Mesendoderm (in vitro differentiated cells): ENCODE data around the gene LARP1.
"Not testable (repeated sequence)": the region's sequence is repeated elsewhere in the genome, so short reads cannot be mapped to it uniquely, and the experiment has no call there.

Experiments used
- DNase-seq: peaks from one replicate; pipeline ENCODE4 v3.0.0; 2013
- H2AK5ac ChIP-seq: 2 replicates; pipeline ENCODE4 v1.6.1; 2013; ENCODE audit warnings: low read length, inconsistent platforms
- H2BK120ac ChIP-seq: 2 replicates; pipeline ENCODE4 v1.6.1; 2013; ENCODE audit warnings: low read depth, mild to moderate bottlenecking, low read length, moderate library complexity, mixed read lengths
- H2BK15ac ChIP-seq: replicated peaks from 2 replicates; pipeline ENCODE4 v1.6.1; 2013; ENCODE audit warnings: low read depth, mild to moderate bottlenecking, moderate library complexity
- H2BK5ac ChIP-seq: 2 replicates; pipeline ENCODE4 v1.6.1; 2013; ENCODE audit warnings: low read length, inconsistent platforms
- H3K18ac ChIP-seq: 2 replicates; pipeline ENCODE4 v1.6.1; 2013; ENCODE audit warnings: mild to moderate bottlenecking, low read length, mixed read lengths
- H3K23ac ChIP-seq: one replicate; pipeline ENCODE4 v1.6.1; 2013; ENCODE audit warnings: low read length
- H3K27ac ChIP-seq: 2 replicates; pipeline ENCODE4 v1.5.1; 2013; ENCODE audit warnings: low read depth, mild to moderate bottlenecking, inconsistent platforms, low read length, moderate library complexity
- H3K27me3 ChIP-seq: 2 replicates; pipeline ENCODE4 v1.6.1; 2013; ENCODE audit warnings: low read length, control low read depth, mild to moderate bottlenecking, inconsistent platforms; ENCODE audit not compliant: insufficient read depth, poor library complexity
- H3K36me3 ChIP-seq: 2 replicates; pipeline ENCODE4 v1.6.1; 2013; ENCODE audit warnings: low read length, inconsistent platforms; ENCODE audit not compliant: control insufficient read depth, insufficient read depth
- H3K4ac ChIP-seq: one replicate; pipeline ENCODE4 v1.6.1; 2013; ENCODE audit warnings: low read depth, mild to moderate bottlenecking, low read length, moderate library complexity
- H3K4me1 ChIP-seq: 2 replicates; pipeline ENCODE4 v1.6.1; 2013; ENCODE audit warnings: low read depth, low read length, inconsistent platforms; ENCODE audit not compliant: control insufficient read depth
- H3K4me2 ChIP-seq: 2 replicates; pipeline ENCODE4 v1.6.1; 2013; ENCODE audit warnings: low read length
- H3K4me3 ChIP-seq: 2 replicates; pipeline ENCODE4 v1.5.1; 2013; ENCODE audit warnings: mild to moderate bottlenecking, low read length
- H3K56ac ChIP-seq: one replicate; pipeline ENCODE4 v1.6.1; 2013; ENCODE audit warnings: low read length
- H3K79me1 ChIP-seq: 2 replicates; pipeline ENCODE4 v1.6.1; 2013; ENCODE audit warnings: low read length, inconsistent platforms
- H3K79me2 ChIP-seq: 2 replicates; pipeline ENCODE4 v1.6.1; 2013; ENCODE audit warnings: mild to moderate bottlenecking, low read length; ENCODE audit not compliant: control insufficient read depth, insufficient read depth
- H3K9ac ChIP-seq: 2 replicates; pipeline ENCODE4 v1.6.1; 2013; ENCODE audit warnings: low read length, inconsistent platforms
- H4K5ac ChIP-seq: one replicate; pipeline ENCODE4 v1.6.1; 2013; ENCODE audit warnings: low read length
- H4K8ac ChIP-seq: one replicate; pipeline ENCODE4 v1.6.1; 2013; ENCODE audit warnings: low read depth, mild to moderate bottlenecking, control low read depth, low read length, moderate library complexity
- WGBS: extraction: QIAGEN DNeasy Blood & Tissue Kit; methylation state at CpG from one replicate; pipeline ENCODE4 v1.1.7; 2013; ENCODE audit warnings: low lambda C conversion rate, missing lambda C conversion rate; ENCODE audit not compliant: insufficient coverage; ENCODE audit errors: extremely low coverage; 5-methylcytosine and 5-hydroxymethylcytosine counted together

The LARP1 gene

DNA sequence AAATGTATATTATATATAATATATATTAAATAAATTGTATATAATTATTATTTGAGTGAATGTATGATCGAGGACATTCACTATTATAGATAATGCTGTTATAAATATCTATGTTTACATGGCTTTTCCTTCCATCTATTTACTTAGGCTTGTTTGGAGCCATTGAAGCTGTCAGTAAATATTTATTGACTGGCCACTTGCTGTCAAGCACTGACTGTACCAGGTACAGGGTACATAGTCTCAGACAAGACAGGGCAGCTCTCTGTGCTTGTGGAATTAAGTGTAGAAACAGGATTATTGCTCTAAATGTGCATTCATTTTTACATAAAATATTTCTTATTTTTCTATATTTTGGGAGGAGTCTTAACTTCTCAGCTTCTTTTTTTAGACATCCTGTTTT is 78.9 kb downstream of the LARP1 start:
- H3K23ac ChIP-seq: no peak overlapping the region
- 100% methylated on average over 1 of the region's 1 CpG for WGBS
- no peak overlapping the region for H3K4ac ChIP-seq
- H4K5ac ChIP-seq: no peak overlapping the region
- H3K79me1 ChIP-seq: no peaks in the 10 kb centered on the region
- H3K27me3 ChIP-seq: no peaks in the 10 kb centered on the region
- no peak overlapping the region for H2BK120ac ChIP-seq
- H3K4me3 ChIP-seq: no peak overlapping the region
- no peak overlapping the region for H3K9ac ChIP-seq
- no peak overlapping the region for H3K27ac ChIP-seq
- no peak for DNase-seq
- no peak overlapping the region for H2BK5ac ChIP-seq
- H3K36me3 ChIP-seq: peaks cover 4% of the 10 kb centered on the region
- H2BK15ac ChIP-seq: no peak overlapping the region
- H3K79me2 ChIP-seq: no peaks in the 10 kb centered on the region
- H4K8ac ChIP-seq: no peak overlapping the region
- no peak overlapping the region for H3K18ac ChIP-seq
- peaks cover 4% of the 10 kb centered on the region for H3K4me1 ChIP-seq
- no peak overlapping the region for H3K4me2 ChIP-seq
- no peak overlapping the region for H3K56ac ChIP-seq
- H2AK5ac ChIP-seq: no peak overlapping the region

GRCh38 chr5:154835701-154836052 is 80.5 kb downstream of the LARP1 start:
- not testable (repeated sequence) for H3K9ac ChIP-seq, H3K4me1 ChIP-seq, H3K18ac ChIP-seq, H3K4me3 ChIP-seq, H3K27me3 ChIP-seq, H4K5ac ChIP-seq, H3K36me3 ChIP-seq, H3K79me2 ChIP-seq, H2BK15ac ChIP-seq, H3K79me1 ChIP-seq, H2BK5ac ChIP-seq, H3K4ac ChIP-seq, H3K4me2 ChIP-seq, H3K56ac ChIP-seq, H3K27ac ChIP-seq, H4K8ac ChIP-seq, H3K23ac ChIP-seq, H2AK5ac ChIP-seq, DNase-seq, H2BK120ac ChIP-seq
- no CpG with 5 or more reads among the region's 9 CpGs for WGBS

GRCh38 chr5:154836225-154836624 is 81.0 kb downstream of the LARP1 start:
- Histone ChIP-seq H3K18ac (no peak overlapping the region), H3K4me3 (no peak overlapping the region), H3K27me3 (no peaks in the 10 kb centered on the region), H3K36me3 (peaks cover 2% of the 10 kb centered on the region), H4K5ac (no peak overlapping the region), H2BK120ac (no peak overlapping the region), H3K27ac (no peak overlapping the region), H3K23ac (no peak overlapping the region), H2BK5ac (no peak overlapping the region), H4K8ac (no peak overlapping the region), H3K79me1 (no peaks in the 10 kb centered on the region), H2BK15ac (no peak overlapping the region), H3K4me2 (no peak overlapping the region), H2AK5ac (no peak overlapping the region), H3K56ac (no peak overlapping the region), H3K9ac (no peak overlapping the region), H3K4me1 (peaks cover 4% of the 10 kb centered on the region), H3K79me2 (no peaks in the 10 kb centered on the region), H3K4ac (no peak overlapping the region)
- no peak for DNase-seq
- WGBS: no CpG with 5 or more reads among the region's 6 CpGs

GRCh38 chr5:154837009-154837901 is 82.1 kb downstream of the LARP1 start:
- Histone ChIP-seq H3K9ac (no peak overlapping the region), H3K27me3 (no peaks in the 10 kb centered on the region), H3K36me3 (no peaks in the 10 kb centered on the region), H3K79me1 (no peaks in the 10 kb centered on the region), H2BK15ac (no peak overlapping the region), H3K56ac (no peak overlapping the region), H2BK5ac (no peak overlapping the region), H3K4ac (no peak overlapping the region), H3K27ac (no peak overlapping the region), H3K4me1 (peaks cover 4% of the 10 kb centered on the region), H3K23ac (no peak overlapping the region), H2AK5ac (no peak overlapping the region), H2BK120ac (no peak overlapping the region), H3K4me2 (no peak overlapping the region), H3K79me2 (no peaks in the 10 kb centered on the region), H4K5ac (no peak overlapping the region), H3K18ac (no peak overlapping the region), H4K8ac (no peak overlapping the region), H3K4me3 (no peak overlapping the region)
- WGBS: no CpG with 5 or more reads among the region's 6 CpGs
- DNase-seq: no peak

- H4K5ac ChIP-seq: no peak overlapping the region
- no peak overlapping the region for H2BK15ac ChIP-seq
- no peaks in the 10 kb centered on the region for H3K27me3 ChIP-seq
- no peak overlapping the region for H3K4me3 ChIP-seq
- no peak overlapping the region for H3K27ac ChIP-seq
- no peaks in the 10 kb centered on the region for H3K79me1 ChIP-seq
- no peak overlapping the region for H3K56ac ChIP-seq
- H3K23ac ChIP-seq: no peak overlapping the region
- H3K4ac ChIP-seq: no peak overlapping the region
- H3K36me3 ChIP-seq: no peaks in the 10 kb centered on the region
- H3K18ac ChIP-seq: no peak overlapping the region
- DNase-seq: peak; percentile 81
- no peak overlapping the region for H2BK5ac ChIP-seq
- no peaks in the 10 kb centered on the region for H3K79me2 ChIP-seq
- WGBS: no CpG with 5 or more reads among the region's 6 CpGs
- H3K4me2 ChIP-seq: no peak overlapping the region
- no peaks in the 10 kb centered on the region for H3K4me1 ChIP-seq
- H2BK120ac ChIP-seq: no peak overlapping the region
- H2AK5ac ChIP-seq: no peak overlapping the region
- H3K9ac ChIP-seq: no peak overlapping the region
- no peak overlapping the region for H4K8ac ChIP-seq
Measured at GRCh38 chr5:154840435-154841272, 85.5 kb downstream of the LARP1 start.
